ENCODE measurements around the gene BTN1A1. TPM values are rescaled to one million over a fixed set of nuclear protein-coding genes. Genes with fewer than 3 reads are reported as not detected.
"Not testable (repeated sequence)": the region's sequence is repeated elsewhere in the genome, so short reads cannot be mapped to it uniquely, and the experiment has no call there.

BTN1A1 gene
- total and polyA plus RNA-seq, 9 of the 15 experiments (the other 6 are each of a cell fraction or from before 2014, with no cell fraction given), result 0.01 to 0.15 (median 0.06) TPM; not detected in 4

GRCh38 chr6:26524314-26524713 lies 24.2 kb downstream of the BTN1A1 start:
- FAIRE-seq; intact Hi-C loops (cut with micrococcal nuclease): not testable (repeated sequence)

More at GRCh38 chr6:26524314-26524713, 24.2 kb downstream of the BTN1A1 start:
- H4K20me1 ChIP-seq (replicated peaks; ENCODE audit: control insufficient read depth, insufficient read depth, low read length); CTCF ChIA-PET (ENCODE audit: low intra/inter-chr PET ratio); H3K9me3 ChIP-seq (replicated peaks; ENCODE audit: control insufficient read depth, insufficient read depth, low read depth, low read length); DNase-seq (ENCODE audit: extremely low read depth in 1 of 4, low spot score in 3 of 4); H3K36me3 ChIP-seq (ENCODE audit: control insufficient read depth, insufficient read depth, low read length); H3K27me3 ChIP-seq (ENCODE audit: control insufficient read depth in 2 of 2, insufficient read depth in 2 of 2, low read length in 2 of 2); H3K9me1 ChIP-seq (ENCODE audit: control insufficient read depth, insufficient read depth, low read length); H2AFZ ChIP-seq (ENCODE audit: low read depth, low read length); BruUV-seq (replicated peaks); ATAC-seq; in situ Hi-C loops (cut with MboI); TF ChIP-seq NR2C2 (CRISPR knock-in tag; IDR thresholded peaks at IDR 0.05): not testable (repeated sequence)
- POLR2A ChIA-PET, result interaction anchor here (0.8 to 1.6 kb wide), 7 partner anchors 9 to 609 kb away, joined by 3 to 17 read pairs (median 3); a partner anchor contains a TSS
- Histone ChIP-seq H3K27ac (ENCODE audit: extremely low read depth, low read depth, low read length) (peak overlapping the region; percentile 98; the same call in 2 of the 3 replicates), H3K4me1 (replicated peaks in 1 of 2; ENCODE audit: control insufficient read depth in 2 of 2, insufficient read depth in 2 of 2, low read length in 2 of 2) (peaks cover 13 to 21% of the 10 kb centered on the region in 2 experiments; a peak in 4 of 5 replicates), H3K4me2 (ENCODE audit: insufficient read depth, low read length) (peak overlapping the region; percentile 94), H3K9ac (ENCODE audit: insufficient read depth in 1 of 2, low read depth in 2 of 2, low read length in 2 of 2) (peak overlapping the region in 1 of 2 experiments; percentile 96; a peak in 2 of 4 replicates), H3K79me2 (ENCODE audit: control insufficient read depth, insufficient read depth, low read length) (peaks cover 38% of the 10 kb centered on the region), H3K4me3 (peak overlapping the region; percentile 70)
- 4% methylated on average over 2 of the region's 2 CpGs for WGBS (ENCODE audit: insufficient coverage, low coverage, missing lambda C conversion rate)
- TF ChIP-seq ARID2 (IDR thresholded peaks at IDR 0.05) (0 out of 2 replicates have a peak, but pooled peaks have one; percentile 10), CHD4 (IDR thresholded peaks at IDR 0.05; ENCODE audit: insufficient read depth, insufficient replicate concordance, low read depth, low read length, poor library complexity, severe bottlenecking) (peak; percentile 45), ADNP (tag; IDR thresholded peaks at IDR 0.05) (peak; percentile 63; the same call in 1 of the 2 replicates), MAZ (CRISPR knock-in tag; conservative IDR thresholded peaks at IDR 0.05 in 1 of 2, IDR thresholded peaks at IDR 0.05 in 1 of 2) (0 out of 4 replicates have a peak, but pooled peaks of 1 of the 2 experiments have one; percentile 30), MNT (conservative IDR thresholded peaks at IDR 0.05) (0 out of 4 replicates have a peak, but pooled peaks of 1 of the 2 experiments have one; percentile 43), SMARCA4 (IDR thresholded peaks at IDR 0.05) (peak; percentile 12; the same call in 1 of the 2 replicates), NR2C2 (tag; IDR thresholded peaks at IDR 0.05) (peak; percentile 25; the same call in 1 of the 2 replicates), SOX6 (IDR thresholded peaks at IDR 0.05) (0 out of 2 replicates have a peak, but pooled peaks have one; percentile 10), L3MBTL2 (IDR thresholded peaks at IDR 0.05) (peak; percentile 63)
- TF ChIP-seq, protein P1, sequence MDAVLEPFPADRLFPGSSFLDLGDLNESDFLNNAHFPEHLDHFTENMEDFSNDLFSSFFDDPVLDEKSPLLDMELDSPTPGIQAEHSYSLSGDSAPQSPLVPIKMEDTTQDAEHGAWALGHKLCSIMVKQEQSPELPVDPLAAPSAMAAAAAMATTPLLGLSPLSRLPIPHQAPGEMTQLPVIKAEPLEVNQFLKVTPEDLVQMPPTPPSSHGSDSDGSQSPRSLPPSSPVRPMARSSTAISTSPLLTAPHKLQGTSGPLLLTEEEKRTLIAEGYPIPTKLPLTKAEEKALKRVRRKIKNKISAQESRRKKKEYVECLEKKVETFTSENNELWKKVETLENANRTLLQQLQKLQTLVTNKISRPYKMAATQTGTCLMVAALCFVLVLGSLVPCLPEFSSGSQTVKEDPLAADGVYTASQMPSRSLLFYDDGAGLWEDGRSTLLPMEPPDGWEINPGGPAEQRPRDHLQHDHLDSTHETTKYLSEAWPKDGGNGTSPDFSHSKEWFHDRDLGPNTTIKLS (IDR thresholded peaks at IDR 0.05; ENCODE audit: borderline replicate concordance, low read depth), result 0 out of 2 replicates have a peak, but pooled peaks have one; percentile 23
